GM23338 (cell line): ENCODE data around the gene DIP2C. TPM values are rescaled to one million over a fixed set of nuclear protein-coding genes. Genes with fewer than 3 reads are reported as not detected.

ENCODE experiments used
- ATAC-seq: fragments of 200-7000 bp; cut with Tn5 transposase; 3 replicates; pipeline ENCODE4 v1.9.1; 2020
- DNase-seq: peaks from one replicate; pipeline ENCODE4 v3.0.0-alpha.2; 2015; ENCODE audit warnings: low spot score
- H2AFZ ChIP-seq: fragments of 200-600 bp; sonication (generic); 2 replicates; pipeline ENCODE4 v1.8.0; 2016; ENCODE audit warnings: antibody characterized with exemption, mild to moderate bottlenecking, moderate library complexity
- H3F3A ChIP-seq: fragments of 200-600 bp; sonication (generic); replicated peaks from 2 replicates; pipeline ENCODE4 v1.8.0; 2017; ENCODE audit warnings: antibody characterized with exemption, mixed run types, low read depth
- H3K27ac ChIP-seq: fragments of 200-600 bp; sonication (generic); 2 replicates; pipeline ENCODE4 v1.6.1; 2016; ENCODE audit warnings: low read depth
- H3K27me3 ChIP-seq: fragments of 200-600 bp; sonication (generic); 2 replicates; pipeline ENCODE4 v1.8.0; 2016; ENCODE audit warnings: mild to moderate bottlenecking, mixed run types, moderate library complexity; ENCODE audit not compliant: insufficient read depth
- H3K36me3 ChIP-seq: fragments of 200-600 bp; sonication (generic); 2 replicates; pipeline ENCODE4 v1.8.0; 2016; ENCODE audit warnings: mild to moderate bottlenecking; ENCODE audit not compliant: insufficient read depth
- H3K4me1 ChIP-seq: fragments of 200-600 bp; sonication (generic); 2 replicates; pipeline ENCODE4 v1.8.0; 2016; ENCODE audit warnings: mild to moderate bottlenecking, moderate library complexity; ENCODE audit not compliant: insufficient read depth
- H3K4me2 ChIP-seq: fragments of 200-600 bp; sonication (generic); 2 replicates; pipeline ENCODE4 v1.7.1; 2017; ENCODE audit warnings: mixed run types
- H3K4me3 ChIP-seq: fragments of 200-600 bp; sonication (generic); 2 replicates; pipeline ENCODE4 v1.6.1; 2016; ENCODE audit warnings: mixed run types
- H3K79me2 ChIP-seq: fragments of 200-600 bp; sonication (generic); replicated peaks from 2 replicates; pipeline ENCODE4 v1.8.0; 2017; ENCODE audit warnings: mild to moderate bottlenecking; ENCODE audit not compliant: insufficient read depth
- H3K9me2 ChIP-seq: fragments of 200-600 bp; sonication (generic); 2 replicates; pipeline ENCODE4 v1.8.0; 2017; ENCODE audit not compliant: insufficient read depth
- H4K20me1 ChIP-seq: fragments of 200-600 bp; sonication (generic); replicated peaks from 2 replicates; pipeline ENCODE4 v1.8.0; 2017; ENCODE audit warnings: mild to moderate bottlenecking; ENCODE audit not compliant: insufficient read depth
- H3K27ac Mint-ChIP-seq: 2 replicates; pipeline ENCODE4 v1.8.0; 2020; ENCODE audit warnings: inconsistent platforms, mild to moderate bottlenecking, moderate library complexity, mixed read lengths
- H3K27me3 Mint-ChIP-seq: 3 replicates; pipeline ENCODE4 v1.8.0; 2022; ENCODE audit warnings: low read depth, mild to moderate bottlenecking, moderate library complexity, mixed read lengths, inconsistent platforms; ENCODE audit not compliant: insufficient read depth, poor library complexity
- H3K36me3 Mint-ChIP-seq: 3 replicates; pipeline ENCODE4 v1.8.0; 2021; ENCODE audit warnings: low read depth, mild to moderate bottlenecking, inconsistent platforms, moderate library complexity, mixed read lengths
- H3K4me1 Mint-ChIP-seq: 3 replicates; pipeline ENCODE4 v1.8.0; 2020; ENCODE audit warnings: mild to moderate bottlenecking, inconsistent platforms, mixed read lengths
- H3K4me3 Mint-ChIP-seq: 3 replicates; pipeline ENCODE4 v1.8.0; 2021; ENCODE audit warnings: moderate library complexity, mild to moderate bottlenecking, inconsistent platforms, mixed read lengths
- H3K9me3 Mint-ChIP-seq: 3 replicates; pipeline ENCODE4 v1.8.0; 2020; ENCODE audit warnings: moderate library complexity, mild to moderate bottlenecking, inconsistent platforms, mixed read lengths
- CREB1 ChIP-seq: fragments of 250-450 bp; sonication (Bioruptor Pico); IDR thresholded peaks from 2 replicates; pipeline ENCODE4 v1.5.0; 2020; ENCODE audit warnings: low read depth, mild to moderate bottlenecking, moderate library complexity
- CTCF ChIP-seq, 2 experiments: fragments of 200-600 bp in 1 of 2; sonication (generic) in 1 of 2; conservative IDR thresholded peaks; 2 replicates each; pipeline versions ENCODE4 v1.5.1 to v1.6.1; 2016 to 2017; ENCODE audit warnings: antibody characterized with exemption in 2 of 2, low read depth in 2 of 2, mild to moderate bottlenecking in 2 of 2, moderate library complexity in 1 of 2
- ETS1 ChIP-seq: IDR thresholded peaks from 2 replicates; pipeline ENCODE4 v1.6.1; 2016; ENCODE audit warnings: antibody characterized with exemption
- EZH2 ChIP-seq: fragments of 200-600 bp; sonication (generic); IDR thresholded peaks from one replicate; pipeline ENCODE4 v1.8.0; 2017; ENCODE audit warnings: antibody characterized with exemption, mild to moderate bottlenecking, low read depth; ENCODE audit not compliant: unreplicated experiment
- EZH2phosphoT487 ChIP-seq: fragments of 200-600 bp; sonication (generic); IDR thresholded peaks from one replicate; pipeline ENCODE4 v1.8.1; 2018; ENCODE audit warnings: antibody characterized with exemption; ENCODE audit not compliant: unreplicated experiment
- JUNB ChIP-seq: IDR thresholded peaks from one replicate; pipeline ENCODE4 v1.6.1; 2016; ENCODE audit warnings: antibody characterized with exemption; ENCODE audit not compliant: unreplicated experiment
- NANOG ChIP-seq: IDR thresholded peaks from 2 replicates; pipeline ENCODE4 v1.6.1; 2016; ENCODE audit warnings: antibody characterized with exemption, borderline replicate concordance
- POLR2AphosphoS5 ChIP-seq: IDR thresholded peaks from 2 replicates; pipeline ENCODE4 v1.6.1; 2016; ENCODE audit warnings: antibody characterized with exemption, low read depth
- REST ChIP-seq: IDR thresholded peaks from one replicate; pipeline ENCODE4 v1.6.1; 2018; ENCODE audit warnings: antibody characterized with exemption; ENCODE audit not compliant: unreplicated experiment
- STAT1 ChIP-seq: IDR thresholded peaks from one replicate; pipeline ENCODE4 v1.6.1; 2016; ENCODE audit warnings: antibody characterized with exemption; ENCODE audit not compliant: unreplicated experiment
- ZNF114 ChIP-seq: fragments of 250-450 bp; sonication (Bioruptor Pico); IDR thresholded peaks from 2 replicates; pipeline ENCODE4 v1.5.0; 2020; ENCODE audit warnings: mild to moderate bottlenecking, moderate library complexity
- ZNF331 ChIP-seq: fragments of 250-450 bp; sonication (Bioruptor Pico); IDR thresholded peaks from 2 replicates; pipeline ENCODE4 v1.5.0; 2020; ENCODE audit warnings: low read depth, mild to moderate bottlenecking, moderate library complexity
- ZNF462 ChIP-seq: fragments of 250-450 bp; sonication (Bioruptor Pico); IDR thresholded peaks from 2 replicates; pipeline ENCODE4 v1.5.0; 2020; ENCODE audit warnings: mild to moderate bottlenecking, moderate library complexity
- polyA plus RNA-seq: library from polyadenylated mRNA; unstranded; fragments of >200 nt; fragmentation: Nextera tagmentation; extraction: Ambion mirVana; gene quantifications from 2 replicates; pipeline ENCODE4 v1.2.1, GENCODE V29; 2016
- total RNA-seq: library from RNA; depleted of rRNA; stranded (reverse); fragments of >200 nt; shearing (Covaris generic); gene quantifications from 2 replicates; pipeline ENCODE4 v1.2.3, GENCODE V29; 2014

DIP2C gene
- total and polyA plus RNA-seq, 2 experiments from 2014 or later = 5.1 to 7.7 TPM

- TF ChIP-seq EZH2 = no peak
- TF ChIP-seq POLR2AphosphoS5 = no peak
- no peak for TF ChIP-seq NANOG
- TF ChIP-seq CREB1 = no peak
- TF ChIP-seq ZNF462 (CRISPR knock-in tag) = no peak
- TF ChIP-seq ETS1 = no peak
- TF ChIP-seq REST = no peak
- no peak for TF ChIP-seq ZNF331
- no peak for TF ChIP-seq EZH2phosphoT487
- no peak for TF ChIP-seq CTCF (conservative IDR thresholded peaks at IDR 0.05; ENCODE audit: low read depth in 2 of 2)
- no peak for TF ChIP-seq JUNB
- no peak for TF ChIP-seq ZNF114 (CRISPR knock-in tag)
- no peak for TF ChIP-seq STAT1
- H3K4me1 Mint-ChIP-seq = peaks cover 39% of the 10 kb centered on the region
- H3K27ac ChIP-seq = peak overlapping the region; percentile 68; the same call in 1 of the 2 replicates
These were observed 82.5 kb downstream of the DIP2C start for GRCh38 chr10:606762-607544.

More at GRCh38 chr10:606762-607544, 82.5 kb downstream of the DIP2C start:
- 0 out of 2 replicates have a peak, but pooled peaks cover 3% of the 10 kb centered on the region for H3F3A ChIP-seq
- no peak overlapping the region for H2AFZ ChIP-seq
- ATAC-seq (no peak), DNase-seq (no peak)
- Mint-ChIP-seq H3K27me3 (peaks cover 2% of the 10 kb centered on the region), H3K36me3 (no peaks in the 10 kb centered on the region), H3K27ac (no peak overlapping the region), H3K9me3 (no peaks in the 10 kb centered on the region; the same call in 2 of the 3 replicates), H3K4me3 (no peak overlapping the region)
- no peaks in the 10 kb centered on the region; the same call in 1 of the 2 replicates for H3K4me1 ChIP-seq
- H3K9me2 ChIP-seq = no peaks in the 10 kb centered on the region
- H4K20me1 ChIP-seq = peaks cover 3% of the 10 kb centered on the region
- no peaks in the 10 kb centered on the region for H3K27me3 ChIP-seq
- no peaks in the 10 kb centered on the region for H3K36me3 ChIP-seq
- peaks cover 16% of the 10 kb centered on the region for H3K79me2 ChIP-seq
- H3K4me3 ChIP-seq = no peak overlapping the region
- no peak overlapping the region for H3K4me2 ChIP-seq
